CD4-positive, alpha-beta T cell treated with Interleukin-12 subunit alpha and Interleukin-12 subunit beta, for 1 hour (primary cell): ENCODE measurements around the gene GRPEL1.
"Not testable (repeated sequence)": the region's sequence is repeated elsewhere in the genome, so short reads cannot be mapped to it uniquely, and the experiment has no call there.

Source experiments
- DNase-seq: peaks from one replicate; pipeline ENCODE4 v3.0.0-alpha.2; 2020

The GRPEL1 gene

GRCh38 chr4:7067452-7068278 lies at the start of gene GRPEL1:
Gene GRPEL1 (minus strand): TSS chr4:7068064. CDS start chr4:7068032, 32 bp downstream.
- peak; percentile 100 for DNase-seq

DNA sequence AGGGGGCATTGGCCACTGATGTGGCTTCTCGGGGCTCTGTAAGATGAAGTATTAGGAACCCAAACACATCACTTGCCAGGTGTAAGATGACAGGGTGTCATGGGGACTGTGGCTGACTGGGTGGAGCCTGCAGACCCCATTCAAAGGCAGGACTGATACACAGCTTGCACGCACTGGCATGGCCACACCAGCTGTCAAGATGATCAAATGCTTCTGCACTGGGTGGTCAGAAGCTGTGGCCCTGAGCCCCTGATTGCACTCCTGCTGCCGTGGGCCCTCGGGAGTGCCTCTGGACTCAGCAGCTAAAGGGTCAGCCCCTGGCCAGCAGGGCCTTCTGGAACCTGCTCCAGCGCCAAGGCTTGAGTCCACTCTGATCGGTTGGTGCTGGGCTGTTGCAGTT lies 48.8 kb upstream of the GRPEL1 start:
- no peak for DNase-seq

- no peak for DNase-seq
Measured at GRCh38 chr4:7115557-7116340, 47.9 kb upstream of the GRPEL1 start.

- DNase-seq, result no peak
Measured at GRCh38 chr4:7112656-7113055, 44.8 kb upstream of the GRPEL1 start.

DNA sequence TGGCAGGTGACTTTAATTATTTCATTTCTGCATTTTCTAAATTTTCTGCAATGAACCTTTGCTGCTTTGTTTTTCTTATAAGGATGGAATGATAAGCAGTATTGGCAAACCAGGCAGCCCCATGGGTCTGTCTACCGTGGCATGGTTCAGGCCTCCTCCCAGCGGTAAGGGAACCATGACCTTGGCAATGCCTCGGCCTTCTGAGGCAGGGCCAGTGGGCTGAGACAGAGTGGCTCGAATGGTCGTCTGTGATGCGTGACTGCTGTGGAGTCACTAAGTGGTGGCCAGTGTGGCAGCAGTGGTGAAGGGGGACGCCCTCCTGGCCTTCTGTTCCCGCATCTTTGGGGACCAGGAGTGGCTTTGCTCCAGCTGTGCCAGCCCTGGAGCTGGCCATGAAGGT lies 43.6 kb upstream of the GRPEL1 start:
- DNase-seq, result no peak

GRCh38 chr4:7110546-7110945 lies 42.7 kb upstream of the GRPEL1 start:
- no peak for DNase-seq

GRCh38 chr4:7109169-7109568 lies 41.3 kb upstream of the GRPEL1 start:
- no peak for DNase-seq

DNA sequence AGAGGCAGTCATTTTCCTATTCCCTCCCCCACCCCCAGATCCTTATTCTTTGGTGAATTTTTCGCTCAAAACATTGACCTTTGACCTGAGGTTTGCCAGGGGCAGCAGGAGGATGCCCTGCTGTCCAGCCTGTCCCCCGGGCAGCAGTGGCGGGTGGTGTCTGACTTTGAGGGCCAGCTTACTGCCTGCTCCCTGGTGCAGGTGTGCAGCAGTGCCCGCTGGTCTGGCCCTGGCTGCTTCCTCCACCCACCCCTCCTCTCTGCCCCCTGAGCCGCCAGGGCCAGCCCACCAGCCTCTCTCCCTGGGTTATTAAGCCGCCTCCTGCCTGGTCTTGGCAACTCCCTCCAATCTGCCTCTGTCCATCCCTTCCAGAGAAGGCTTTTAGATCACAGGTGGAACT lies 40.8 kb upstream of the GRPEL1 start:
- no peak for DNase-seq

DNA sequence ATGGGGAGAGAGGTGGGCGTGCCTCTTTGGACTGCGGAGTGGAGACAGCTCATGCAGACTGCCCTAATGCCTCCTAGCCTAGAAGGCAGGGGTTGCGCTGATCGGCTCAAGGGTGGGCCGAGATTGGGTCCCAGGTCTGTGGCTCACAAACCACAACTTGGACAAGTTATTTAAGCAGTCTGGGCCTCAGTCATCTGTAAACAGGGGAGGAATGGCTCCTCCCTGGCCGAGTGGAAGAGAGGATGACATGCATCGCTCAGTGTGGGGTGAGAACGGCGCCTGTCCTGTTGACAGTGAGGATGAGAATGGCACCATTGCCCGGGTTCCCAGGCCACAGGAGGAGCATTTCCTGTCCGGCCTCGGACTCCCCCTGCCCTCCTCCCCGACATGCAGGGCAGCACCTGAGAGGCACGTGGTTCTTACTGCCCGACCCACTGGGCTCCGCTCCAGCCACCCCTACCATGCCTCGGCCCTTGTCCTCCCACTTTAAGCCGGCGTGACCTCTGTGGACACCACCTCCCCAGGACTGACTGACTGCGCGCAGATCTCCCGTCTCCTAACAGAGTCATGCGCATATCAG lies 40.3 kb upstream of the GRPEL1 start:
- DNase-seq, result no peak

- no peak for DNase-seq
Measured at GRCh38 chr4:7107166-7107905, 39.5 kb upstream of the GRPEL1 start.

DNA sequence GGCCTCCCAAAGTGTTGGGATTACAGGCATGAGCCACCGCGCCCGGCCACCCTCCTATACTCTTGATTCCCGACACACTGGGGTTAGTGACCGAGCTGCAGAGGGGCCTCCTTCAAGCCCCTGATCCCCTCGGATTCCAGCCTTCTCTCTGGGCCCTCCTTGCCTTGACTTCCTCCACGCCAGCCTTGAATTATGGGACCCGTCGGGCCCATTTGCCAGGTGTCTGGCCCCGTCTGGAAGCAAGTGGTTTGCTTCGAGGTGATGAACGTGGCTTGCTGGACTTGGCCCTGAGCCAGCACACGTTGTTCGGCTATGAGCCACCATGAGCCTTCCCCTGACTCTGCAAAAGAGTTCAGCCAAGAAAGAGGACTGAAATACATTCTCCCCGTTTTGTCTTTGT lies 37.4 kb upstream of the GRPEL1 start:
- no peak for DNase-seq

DNA sequence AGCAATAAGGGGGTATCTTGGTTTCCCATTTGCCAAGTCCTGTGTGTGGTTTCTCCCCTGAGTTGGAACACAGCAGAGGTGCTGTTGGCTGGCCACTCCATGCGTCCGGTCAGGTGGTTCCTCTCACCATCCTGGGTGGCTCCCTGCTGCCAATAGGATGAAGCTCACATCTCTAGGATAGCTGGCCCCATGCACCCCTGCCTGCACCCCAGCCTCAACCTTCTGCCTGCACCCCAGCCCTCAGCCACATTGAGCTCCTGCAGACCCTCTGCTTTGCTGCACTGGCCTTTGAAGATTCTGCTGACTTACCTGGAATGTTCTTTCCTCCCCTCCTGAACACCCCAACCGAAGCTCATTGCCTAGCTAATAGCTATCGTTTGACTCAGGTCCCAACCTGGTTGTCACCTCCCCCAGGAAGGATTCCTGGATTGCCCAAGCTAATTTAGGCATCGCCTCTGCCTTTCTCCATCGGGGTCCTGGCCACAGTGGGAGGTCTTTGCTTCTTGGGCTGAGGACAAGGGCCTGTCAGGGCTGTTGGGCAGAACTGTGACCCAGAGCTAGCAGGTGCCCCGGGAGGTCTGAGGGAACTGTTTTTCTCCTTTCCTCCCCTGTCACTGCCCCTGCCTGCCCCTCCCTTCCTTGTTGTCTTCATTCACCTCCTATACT lies 36.6 kb upstream of the GRPEL1 start:
- DNase-seq, result no peak

DNA sequence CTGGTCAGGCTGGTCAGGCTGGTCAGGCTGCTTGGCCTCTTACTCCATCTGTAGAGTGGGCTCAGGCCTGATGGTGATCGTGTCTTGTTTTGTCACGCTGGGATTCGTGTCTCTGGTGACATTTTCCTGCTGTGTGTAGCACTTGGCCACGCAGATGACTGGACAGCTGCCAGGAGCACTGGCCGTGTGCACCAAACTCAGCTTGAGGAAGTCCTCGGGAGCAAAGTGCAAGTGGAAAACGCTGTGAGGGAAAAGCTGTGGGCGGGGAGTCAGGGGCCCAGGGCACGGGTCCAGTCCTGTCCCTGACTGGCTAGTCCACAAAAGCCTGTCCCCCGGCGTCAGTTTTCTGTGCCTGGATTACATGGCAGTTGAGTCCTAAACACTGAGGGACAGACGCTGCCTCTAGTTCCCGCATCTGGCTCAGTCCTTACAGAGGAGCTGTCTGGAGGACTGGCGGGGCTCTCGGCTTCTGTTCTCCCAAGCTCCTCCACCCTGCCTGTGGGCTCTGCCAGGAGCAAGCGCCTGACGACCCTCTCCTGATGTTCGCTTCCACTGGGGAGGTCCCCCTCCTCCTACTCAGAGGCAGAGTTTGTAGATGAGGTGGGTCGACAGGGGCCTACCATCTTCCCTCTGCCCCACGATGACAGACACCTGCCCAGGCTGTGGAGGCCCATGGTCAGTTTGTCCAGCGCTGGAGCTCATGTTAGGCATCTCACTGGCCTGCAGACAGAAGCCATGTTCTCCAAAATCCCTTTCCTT lies 35.9 kb upstream of the GRPEL1 start:
- no peak for DNase-seq

- peak; percentile 84 for DNase-seq
Measured at GRCh38 chr4:7103031-7103606, 35.3 kb upstream of the GRPEL1 start.

DNA sequence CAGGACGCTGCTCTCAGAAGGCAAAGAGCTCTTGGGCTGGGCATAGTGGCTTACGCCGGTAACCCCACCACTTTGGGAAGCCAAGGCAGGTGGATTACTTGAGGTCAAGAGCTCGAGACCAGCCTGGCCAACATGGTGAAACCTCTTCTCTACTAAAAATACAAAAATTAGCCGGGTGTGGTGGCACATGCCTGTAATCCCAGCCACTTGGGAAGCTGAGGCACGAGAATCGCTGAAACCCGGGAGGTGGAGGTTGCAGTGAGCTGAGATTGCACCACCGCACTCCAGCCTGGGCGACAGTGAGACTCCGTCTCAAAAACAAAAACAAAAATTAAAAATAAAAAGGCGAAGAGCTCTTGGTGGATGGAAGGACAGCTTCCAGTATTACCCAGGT lies 34.6 kb upstream of the GRPEL1 start:
- DNase-seq, result not testable (repeated sequence)

- peak; percentile 55 for DNase-seq
Measured at GRCh38 chr4:7101692-7102515, 34.0 kb upstream of the GRPEL1 start.

GRCh38 chr4:7096236-7096635 lies 28.4 kb upstream of the GRPEL1 start:
- DNase-seq, result no peak

GRCh38 chr4:7095611-7096155 lies 27.8 kb upstream of the GRPEL1 start:
- DNase-seq, result no peak

DNA sequence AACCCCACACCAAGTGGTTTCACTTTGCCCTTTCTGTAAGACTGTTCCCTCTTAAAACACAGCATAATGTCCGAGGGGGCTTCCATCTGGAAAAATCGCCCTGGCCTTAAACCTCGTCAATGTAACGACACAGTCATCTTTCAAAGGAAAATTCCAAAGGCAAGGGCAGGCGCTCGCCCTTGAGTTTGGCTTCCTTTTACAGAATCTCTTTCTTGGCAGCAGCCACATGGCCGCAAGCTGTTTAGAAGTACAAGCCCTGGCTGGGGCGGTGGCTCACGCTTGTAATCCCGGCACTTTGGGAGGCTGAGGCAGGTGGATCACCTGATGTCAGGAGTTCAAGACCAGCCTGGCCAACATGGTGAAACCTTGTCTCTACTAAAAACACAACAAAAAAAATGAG lies 27.1 kb upstream of the GRPEL1 start:
- no peak for DNase-seq

- no peak for DNase-seq
Measured at GRCh38 chr4:7092026-7092425, 24.2 kb upstream of the GRPEL1 start.
